Calu3 (cell line): ENCODE results near the gene BIVM. TPM values are rescaled to one million over a fixed set of nuclear protein-coding genes. Genes with fewer than 3 reads are reported as not detected.

Experiments used
- BruUV-seq: library from RNA; stranded (reverse); fragments of 400-500 nt; replicated peaks from 2 replicates; lab custom pipeline; 2021; lab: Mats Ljungman, UMichigan
- CTCF ChIA-PET: fragments of 300-600 bp; sonication (Branson Sonifier 250); formaldehyde crosslinking; loops from one replicate; lab custom pipeline; 2022; ENCODE audit warnings: antibody characterized with exemption; lab: Charles Lee
- DNase-seq: peaks from one replicate; pipeline ENCODE4 v3.0.0; 2022
- H3K27ac Mint-ChIP-seq: one replicate; pipeline ENCODE4 v1.8.0; 2022; ENCODE audit warnings: mixed read lengths; ENCODE audit not compliant: unreplicated experiment
- H3K27me3 Mint-ChIP-seq: one replicate; pipeline ENCODE4 v1.8.0; 2022; ENCODE audit warnings: mixed read lengths; ENCODE audit not compliant: unreplicated experiment
- H3K36me3 Mint-ChIP-seq: one replicate; pipeline ENCODE4 v1.8.0; 2022; ENCODE audit warnings: mild to moderate bottlenecking, moderate library complexity, mixed read lengths; ENCODE audit not compliant: insufficient read depth, unreplicated experiment
- H3K4me1 Mint-ChIP-seq: one replicate; pipeline ENCODE4 v1.8.0; 2022; ENCODE audit warnings: mild to moderate bottlenecking, low read depth, mixed read lengths; ENCODE audit not compliant: unreplicated experiment
- H3K4me3 Mint-ChIP-seq: one replicate; pipeline ENCODE4 v1.8.0; 2022; ENCODE audit warnings: mild to moderate bottlenecking, low read depth, moderate library complexity, mixed read lengths; ENCODE audit not compliant: unreplicated experiment
- H3K9me3 Mint-ChIP-seq: one replicate; pipeline ENCODE4 v1.8.0; 2022; ENCODE audit warnings: low read depth, mixed read lengths; ENCODE audit not compliant: unreplicated experiment
- CTCF ChIP-seq: fragments of 200-600 bp; IDR thresholded peaks from one replicate; pipeline ENCODE4 v1.8.0; 2022; ENCODE audit warnings: antibody characterized with exemption; ENCODE audit not compliant: unreplicated experiment
- intact Hi-C: fragments of 100-400 bp; cut with micrococcal nuclease; formaldehyde crosslinking; loops from one replicate; pipeline ENCODE4 v1.10.0; 2022; ENCODE audit not compliant: unreplicated experiment
- total RNA-seq: library from RNA; stranded (reverse); gene quantifications from 2 replicates; pipeline ENCODE4 v1.2.3, GENCODE V29; 2022

BIVM gene
- total RNA-seq, 1 experiment from 2014 or later = 12.6 TPM

GRCh38 chr13:102848956-102849355 lies 50.0 kb downstream of the BIVM start:
- no peaks in the 10 kb centered on the region for H3K9me3 Mint-ChIP-seq
- BruUV-seq = no TSS peak
- TF ChIP-seq CTCF = no peak
- no peaks in the 10 kb centered on the region for H3K4me1 Mint-ChIP-seq
- H3K27me3 Mint-ChIP-seq = no peaks in the 10 kb centered on the region
- peaks cover 31% of the 10 kb centered on the region for H3K36me3 Mint-ChIP-seq
- DNase-seq = no peak
- H3K27ac Mint-ChIP-seq = no peak overlapping the region
- H3K4me3 Mint-ChIP-seq = no peak overlapping the region
- intact Hi-C loops = loop anchor here (5.0 kb wide), 1 partner anchor 252 kb away; the partner anchor contains the start of gene TPP2
- CTCF ChIA-PET = no interaction called here

- intact Hi-C loops = no loop called here
- H3K4me1 Mint-ChIP-seq = no peaks in the 10 kb centered on the region
- no peak overlapping the region for H3K27ac Mint-ChIP-seq
- H3K9me3 Mint-ChIP-seq = no peaks in the 10 kb centered on the region
- no peak for TF ChIP-seq CTCF
- H3K27me3 Mint-ChIP-seq = no peaks in the 10 kb centered on the region
- H3K36me3 Mint-ChIP-seq = peaks cover 12% of the 10 kb centered on the region
- BruUV-seq = no TSS peak
- DNase-seq = no peak
- no peak overlapping the region for H3K4me3 Mint-ChIP-seq
- CTCF ChIA-PET = no interaction called here
Observed at GRCh38 chr13:102852556-102852955, 53.6 kb downstream of the BIVM start.

- CTCF ChIA-PET = no interaction called here
- DNase-seq = no peak
- H3K9me3 Mint-ChIP-seq = no peaks in the 10 kb centered on the region
- no peak overlapping the region for H3K27ac Mint-ChIP-seq
- intact Hi-C loops = no loop called here
- no peak for TF ChIP-seq CTCF
- H3K4me3 Mint-ChIP-seq = no peak overlapping the region
- no peaks in the 10 kb centered on the region for H3K4me1 Mint-ChIP-seq
- H3K36me3 Mint-ChIP-seq = peaks cover 10% of the 10 kb centered on the region
- no TSS peak for BruUV-seq
- H3K27me3 Mint-ChIP-seq = no peaks in the 10 kb centered on the region
Observed at GRCh38 chr13:102854675-102855074, 55.8 kb downstream of the BIVM start.

- Mint-ChIP-seq H3K9me3 (no peaks in the 10 kb centered on the region), H3K36me3 (peaks cover 5% of the 10 kb centered on the region), H3K27me3 (no peaks in the 10 kb centered on the region), H3K4me1 (no peaks in the 10 kb centered on the region), H3K4me3 (no peak overlapping the region), H3K27ac (no peak overlapping the region)
- CTCF ChIA-PET = no interaction called here
- intact Hi-C loops = no loop called here
- no peak for TF ChIP-seq CTCF
- no TSS peak for BruUV-seq
- DNase-seq = no peak
Observed at GRCh38 chr13:102856557-102856956, 57.6 kb downstream of the BIVM start.
